ENCODE measurements around the gene SKI. TPM values are rescaled to one million over a fixed set of nuclear protein-coding genes. Genes with fewer than 3 reads are reported as not detected.

SKI gene
- total RNA-seq, 1 experiment from 2014 or later, result 28.3 TPM

DNA sequence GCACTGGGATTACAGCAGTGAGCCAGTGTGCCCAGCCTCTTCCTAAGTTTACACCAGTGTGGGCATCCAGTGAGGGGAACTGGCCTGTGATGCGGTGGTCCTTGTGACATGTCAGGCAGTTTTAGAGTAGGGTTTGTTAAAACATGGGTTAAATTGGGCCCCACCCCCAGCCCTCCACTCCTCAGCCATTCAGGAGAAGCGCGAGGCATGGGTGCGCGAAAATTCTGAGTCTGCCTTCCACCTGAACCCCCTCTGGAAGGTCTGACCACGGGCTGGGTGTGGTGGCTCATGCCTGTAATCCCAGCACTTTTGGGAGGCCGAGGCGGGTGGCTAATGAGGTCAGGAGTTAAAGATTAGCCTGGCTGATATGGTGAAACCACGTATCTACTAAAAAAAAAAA lies 51.7 kb downstream of the SKI start:
- Histone ChIP-seq H3K79me2 (ENCODE audit: low read length) (peaks cover 78% of the 10 kb centered on the region), H3K36me3 (ENCODE audit: low read depth, low read length) (peaks cover 6% of the 10 kb centered on the region; the same call in 1 of the 2 replicates), H3K9me2 (replicated peaks; ENCODE audit: low read length) (no peaks in the 10 kb centered on the region), H2AFZ (ENCODE audit: low read length) (no peak overlapping the region), H3F3A (ENCODE audit: low read length, unreplicated experiment) (no peaks in the 10 kb centered on the region), H3K9ac (ENCODE audit: low read length) (no peak overlapping the region), H4K20me1 (ENCODE audit: low read length) (peaks cover 34% of the 10 kb centered on the region; the same call in 1 of the 2 replicates), H3K9me3 (ENCODE audit: low read length) (no peaks in the 10 kb centered on the region), H3K4me3 (ENCODE audit: low read length) (no peak overlapping the region), H3K27ac (ENCODE audit: low read length) (no peak overlapping the region), H3K4me2 (ENCODE audit: low read length) (no peak overlapping the region), H3K27me3 (ENCODE audit: low read length) (no peaks in the 10 kb centered on the region), H3K4me1 (ENCODE audit: insufficient read depth, low read length) (no peaks in the 10 kb centered on the region)
- DNase-seq (no peak), ATAC-seq (no peak)
- POLR2A ChIA-PET (ENCODE audit: unreplicated experiment), result no interaction called here
- BruUV-seq (replicated peaks), result no TSS peak
- TF ChIP-seq EZH2 (IDR thresholded peaks at IDR 0.05; ENCODE audit: low read length, unreplicated experiment), result no peak
- TF ChIP-seq EZH2phosphoT487 (IDR thresholded peaks at IDR 0.05; ENCODE audit: borderline replicate concordance, low read length), result no peak
- TF ChIP-seq, protein P1, sequence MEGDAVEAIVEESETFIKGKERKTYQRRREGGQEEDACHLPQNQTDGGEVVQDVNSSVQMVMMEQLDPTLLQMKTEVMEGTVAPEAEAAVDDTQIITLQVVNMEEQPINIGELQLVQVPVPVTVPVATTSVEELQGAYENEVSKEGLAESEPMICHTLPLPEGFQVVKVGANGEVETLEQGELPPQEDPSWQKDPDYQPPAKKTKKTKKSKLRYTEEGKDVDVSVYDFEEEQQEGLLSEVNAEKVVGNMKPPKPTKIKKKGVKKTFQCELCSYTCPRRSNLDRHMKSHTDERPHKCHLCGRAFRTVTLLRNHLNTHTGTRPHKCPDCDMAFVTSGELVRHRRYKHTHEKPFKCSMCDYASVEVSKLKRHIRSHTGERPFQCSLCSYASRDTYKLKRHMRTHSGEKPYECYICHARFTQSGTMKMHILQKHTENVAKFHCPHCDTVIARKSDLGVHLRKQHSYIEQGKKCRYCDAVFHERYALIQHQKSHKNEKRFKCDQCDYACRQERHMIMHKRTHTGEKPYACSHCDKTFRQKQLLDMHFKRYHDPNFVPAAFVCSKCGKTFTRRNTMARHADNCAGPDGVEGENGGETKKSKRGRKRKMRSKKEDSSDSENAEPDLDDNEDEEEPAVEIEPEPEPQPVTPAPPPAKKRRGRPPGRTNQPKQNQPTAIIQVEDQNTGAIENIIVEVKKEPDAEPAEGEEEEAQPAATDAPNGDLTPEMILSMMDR (conservative IDR thresholded peaks at IDR 0.05; ENCODE audit: low read depth, low read length), result no peak
- CTCF ChIA-PET, result no interaction called here
- intact Hi-C loops (cut with micrococcal nuclease), result no loop called here

DNA sequence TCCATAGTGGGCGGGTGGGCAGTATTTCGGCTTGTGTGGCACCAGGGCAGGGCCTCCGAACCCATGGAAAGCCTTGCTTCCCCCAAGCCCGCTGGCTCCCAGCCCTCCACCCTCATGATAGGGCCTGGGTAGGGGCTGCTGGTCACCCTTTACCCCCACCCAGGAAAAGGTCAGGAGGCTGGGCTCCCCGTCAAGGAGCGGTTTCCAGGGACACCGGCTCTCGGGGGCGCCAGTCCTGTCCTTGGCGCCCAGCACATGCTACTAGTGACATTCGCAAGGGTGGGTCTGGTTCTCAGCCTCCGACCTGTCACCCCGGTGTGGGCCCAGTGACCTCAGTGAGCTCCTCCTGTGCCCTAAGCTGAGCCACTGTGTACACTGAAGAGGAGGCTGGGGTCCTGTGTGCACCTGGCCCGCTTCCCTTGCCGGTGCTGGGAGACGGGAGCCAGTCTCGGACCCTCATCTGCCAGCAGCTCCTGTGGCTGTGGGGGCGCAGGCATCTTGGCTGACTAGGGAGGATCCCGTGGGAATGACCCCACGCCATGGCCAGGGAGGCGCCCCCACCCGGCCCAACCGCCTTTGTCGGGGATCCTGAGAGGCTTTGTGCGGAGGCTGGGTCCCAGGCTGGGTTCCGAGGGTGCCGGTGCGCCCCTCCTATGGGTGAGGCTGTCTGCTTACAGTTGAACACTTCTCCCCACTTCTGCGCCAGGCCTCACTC lies 54.6 kb downstream of the SKI start:
- Histone ChIP-seq H3K4me1 (ENCODE audit: insufficient read depth, low read length) (no peaks in the 10 kb centered on the region), H3K9ac (ENCODE audit: low read length) (no peak overlapping the region), H3K9me3 (ENCODE audit: low read length) (no peaks in the 10 kb centered on the region), H3K4me2 (ENCODE audit: low read length) (no peak overlapping the region), H3F3A (ENCODE audit: low read length, unreplicated experiment) (no peaks in the 10 kb centered on the region), H4K20me1 (ENCODE audit: low read length) (peaks cover 16% of the 10 kb centered on the region; the same call in 1 of the 2 replicates), H3K9me2 (replicated peaks; ENCODE audit: low read length) (no peaks in the 10 kb centered on the region), H2AFZ (ENCODE audit: low read length) (no peak overlapping the region), H3K79me2 (ENCODE audit: low read length) (peaks cover 71% of the 10 kb centered on the region), H3K4me3 (ENCODE audit: low read length) (no peak overlapping the region), H3K27me3 (ENCODE audit: low read length) (no peaks in the 10 kb centered on the region), H3K27ac (ENCODE audit: low read length) (no peak overlapping the region), H3K36me3 (ENCODE audit: low read depth, low read length) (peaks cover 2% of the 10 kb centered on the region; the same call in 1 of the 2 replicates)
- no peak for DNase-seq
- intact Hi-C loops (cut with micrococcal nuclease), result no loop called here
- CTCF ChIA-PET, result no interaction called here
- no peak for TF ChIP-seq EZH2phosphoT487 (IDR thresholded peaks at IDR 0.05; ENCODE audit: borderline replicate concordance, low read length)
- TF ChIP-seq EZH2 (IDR thresholded peaks at IDR 0.05; ENCODE audit: low read length, unreplicated experiment), result no peak
- TF ChIP-seq, protein P1 (conservative IDR thresholded peaks at IDR 0.05; ENCODE audit: low read depth, low read length), result no peak
- BruUV-seq (replicated peaks), result no TSS peak
- no peak; the same call in 1 of the 2 replicates for ATAC-seq
- POLR2A ChIA-PET (ENCODE audit: unreplicated experiment), result no interaction called here

DNA sequence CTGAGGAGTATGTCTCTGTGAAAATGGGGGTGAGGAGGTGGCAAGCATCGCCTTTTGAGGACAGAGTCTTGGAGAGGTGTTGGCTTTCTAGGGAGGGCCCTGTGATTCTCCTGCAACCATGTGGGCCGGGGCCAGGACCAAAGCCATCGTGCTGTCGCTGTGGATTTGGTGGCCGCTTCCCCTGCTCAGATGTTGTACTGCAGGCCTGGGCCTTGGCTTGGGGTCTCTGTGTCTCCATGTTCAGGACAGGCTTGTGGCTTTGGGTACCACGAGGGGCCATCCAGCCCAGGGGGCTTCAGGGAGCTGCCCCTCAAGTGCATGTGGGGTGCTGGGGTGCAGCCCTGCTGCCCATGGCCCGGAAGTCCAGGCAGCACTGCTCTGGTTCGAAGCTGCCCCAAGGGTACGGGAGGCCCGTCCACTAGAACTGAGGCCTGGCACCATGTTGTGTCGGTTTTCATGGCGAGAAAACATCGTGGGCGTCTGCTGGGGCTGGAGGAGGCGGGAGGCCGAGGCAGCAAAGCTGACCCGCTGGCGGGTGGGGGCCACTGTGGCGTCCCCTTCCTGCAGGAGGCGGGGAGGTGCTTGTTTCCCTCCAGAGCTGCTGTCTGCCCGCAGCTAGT lies 55.4 kb downstream of the SKI start:
- Histone ChIP-seq H3K9me2 (replicated peaks; ENCODE audit: low read length) (no peaks in the 10 kb centered on the region), H3K36me3 (ENCODE audit: low read depth, low read length) (no peaks in the 10 kb centered on the region), H3K79me2 (ENCODE audit: low read length) (peaks cover 71% of the 10 kb centered on the region), H2AFZ (ENCODE audit: low read length) (no peak overlapping the region), H3K27ac (ENCODE audit: low read length) (no peak overlapping the region), H4K20me1 (ENCODE audit: low read length) (peaks cover 12% of the 10 kb centered on the region), H3K9me3 (ENCODE audit: low read length) (no peaks in the 10 kb centered on the region), H3K4me3 (ENCODE audit: low read length) (no peak overlapping the region), H3K9ac (ENCODE audit: low read length) (no peak overlapping the region), H3F3A (ENCODE audit: low read length, unreplicated experiment) (no peaks in the 10 kb centered on the region), H3K27me3 (ENCODE audit: low read length) (no peaks in the 10 kb centered on the region), H3K4me1 (ENCODE audit: insufficient read depth, low read length) (no peaks in the 10 kb centered on the region), H3K4me2 (ENCODE audit: low read length) (no peak overlapping the region)
- DNase-seq (no peak), ATAC-seq (0 out of 2 replicates have a peak, but pooled peaks have one; percentile 11)
- intact Hi-C loops (cut with micrococcal nuclease), result no loop called here
- BruUV-seq (replicated peaks), result no TSS peak
- TF ChIP-seq EZH2phosphoT487 (IDR thresholded peaks at IDR 0.05; ENCODE audit: borderline replicate concordance, low read length) (no peak), EZH2 (IDR thresholded peaks at IDR 0.05; ENCODE audit: low read length, unreplicated experiment) (no peak)
- TF ChIP-seq, protein P1 (conservative IDR thresholded peaks at IDR 0.05; ENCODE audit: low read depth, low read length), result no peak
- ChIA-PET POLR2A (ENCODE audit: unreplicated experiment) (no interaction called here), CTCF (no interaction called here)
